22Rv1 (cell line): ENCODE data around the gene LOX.

ENCODE experiments used
- ZFX ChIP-seq: fragments of 450-650 bp; IDR thresholded peaks from 2 replicates; pipeline ENCODE4 v1.6.1; 2017; ENCODE audit warnings: antibody characterized with exemption, borderline replicate concordance
- TF ChIP-seq, protein P1 (sequence below): fragments of 450-650 bp; IDR thresholded peaks from 2 replicates; pipeline ENCODE4 v1.5.1; 2017; ENCODE audit warnings: mild to moderate bottlenecking

DNA sequence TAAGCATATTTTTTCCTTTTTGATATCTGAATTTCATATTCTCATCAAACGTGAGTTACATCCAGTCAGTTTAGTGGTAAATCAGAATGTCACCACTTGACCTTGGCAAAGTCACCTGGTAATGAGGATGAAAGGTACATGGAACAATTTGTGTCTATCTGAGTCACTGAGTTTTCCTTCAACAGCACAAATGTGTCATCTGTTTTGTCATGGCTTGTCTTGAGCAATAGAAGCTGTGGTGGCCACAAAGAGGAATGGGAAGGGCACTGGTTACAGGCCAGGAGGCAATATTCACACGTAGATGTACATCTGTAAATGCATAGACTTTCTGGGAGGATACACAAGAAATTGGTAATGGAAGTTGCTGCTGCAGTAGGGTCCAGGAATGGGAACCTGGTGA, 42.9 kb upstream of the LOX start:
- TF ChIP-seq, protein P1, sequence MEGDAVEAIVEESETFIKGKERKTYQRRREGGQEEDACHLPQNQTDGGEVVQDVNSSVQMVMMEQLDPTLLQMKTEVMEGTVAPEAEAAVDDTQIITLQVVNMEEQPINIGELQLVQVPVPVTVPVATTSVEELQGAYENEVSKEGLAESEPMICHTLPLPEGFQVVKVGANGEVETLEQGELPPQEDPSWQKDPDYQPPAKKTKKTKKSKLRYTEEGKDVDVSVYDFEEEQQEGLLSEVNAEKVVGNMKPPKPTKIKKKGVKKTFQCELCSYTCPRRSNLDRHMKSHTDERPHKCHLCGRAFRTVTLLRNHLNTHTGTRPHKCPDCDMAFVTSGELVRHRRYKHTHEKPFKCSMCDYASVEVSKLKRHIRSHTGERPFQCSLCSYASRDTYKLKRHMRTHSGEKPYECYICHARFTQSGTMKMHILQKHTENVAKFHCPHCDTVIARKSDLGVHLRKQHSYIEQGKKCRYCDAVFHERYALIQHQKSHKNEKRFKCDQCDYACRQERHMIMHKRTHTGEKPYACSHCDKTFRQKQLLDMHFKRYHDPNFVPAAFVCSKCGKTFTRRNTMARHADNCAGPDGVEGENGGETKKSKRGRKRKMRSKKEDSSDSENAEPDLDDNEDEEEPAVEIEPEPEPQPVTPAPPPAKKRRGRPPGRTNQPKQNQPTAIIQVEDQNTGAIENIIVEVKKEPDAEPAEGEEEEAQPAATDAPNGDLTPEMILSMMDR, result no peak
- no peak for TF ChIP-seq ZFX
